Mesenteric fat pad (tissue), 1 donor: ENCODE data around the gene ATRN. TPM values are rescaled to one million over a fixed set of nuclear protein-coding genes. Genes with fewer than 3 reads are reported as not detected.

Source experiments
- DNase-seq: peaks from one replicate; pipeline ENCODE4 v3.0.0-alpha.2; 2020; ENCODE audit warnings: low spot score
- total RNA-seq: library from RNA; stranded (reverse); fragmentation: NEBNext Ultra II Directional; extraction: Animal tissue kit (Norgen Biotek cat#: 25700); gene quantifications from one replicate; pipeline ENCODE4 v1.2.1, GENCODE V29; 2021
- donor health status: DM: yes; HTN: yes; CAD: no.

ATRN gene
- total RNA-seq, 1 donor from 2014 or later = 32.5 TPM

DNA sequence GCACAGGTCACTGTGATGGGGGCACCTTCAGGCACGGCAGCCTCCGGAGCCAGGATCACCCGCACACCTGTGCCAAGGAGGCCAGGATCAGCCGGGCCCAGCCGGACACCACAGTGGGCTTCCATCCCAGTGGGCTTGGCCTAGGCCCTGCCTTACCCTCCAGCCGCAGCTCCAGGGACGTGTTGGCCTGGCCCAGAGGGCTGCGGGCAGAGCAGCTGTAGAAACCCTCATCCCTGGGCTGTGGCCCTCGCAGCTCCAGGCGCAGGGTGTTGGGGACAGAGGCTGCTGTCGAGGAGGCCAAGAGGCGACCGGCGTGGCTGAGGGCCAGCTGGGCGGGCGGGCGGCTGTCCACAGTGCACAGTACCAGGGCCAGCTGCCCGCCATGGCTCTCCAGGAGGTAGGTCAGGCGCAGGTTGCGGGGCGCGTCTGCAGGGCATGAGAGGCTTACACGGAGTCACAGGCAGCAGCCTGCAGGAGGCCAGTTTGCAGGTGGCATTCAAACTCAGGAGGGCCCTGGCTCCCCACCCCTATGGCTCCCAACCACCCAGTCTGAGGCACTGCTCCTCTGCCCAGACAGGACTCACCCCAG lies 222.0 kb downstream of the ATRN start:
- DNase-seq = no peak

DNA sequence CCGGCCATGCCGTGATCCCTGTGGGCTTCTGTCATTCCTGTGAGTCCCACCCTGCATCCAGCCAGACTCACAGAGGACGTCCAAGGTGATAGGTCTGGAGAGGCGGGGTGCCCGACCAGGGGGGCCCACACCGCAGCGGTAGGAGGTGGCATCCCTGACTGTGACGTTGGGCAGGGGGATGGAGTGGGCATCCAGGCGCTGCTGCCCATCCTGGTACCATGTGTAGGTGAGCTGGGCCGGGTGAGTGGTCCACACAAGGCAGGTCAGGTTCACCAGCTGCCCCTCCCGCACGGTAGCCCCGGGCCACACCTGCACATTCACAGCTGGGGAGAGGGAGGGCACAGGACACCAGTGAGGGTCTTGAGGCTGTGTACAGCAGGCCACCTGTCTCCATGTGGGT lies 222.6 kb downstream of the ATRN start:
- no peak for DNase-seq

DNA sequence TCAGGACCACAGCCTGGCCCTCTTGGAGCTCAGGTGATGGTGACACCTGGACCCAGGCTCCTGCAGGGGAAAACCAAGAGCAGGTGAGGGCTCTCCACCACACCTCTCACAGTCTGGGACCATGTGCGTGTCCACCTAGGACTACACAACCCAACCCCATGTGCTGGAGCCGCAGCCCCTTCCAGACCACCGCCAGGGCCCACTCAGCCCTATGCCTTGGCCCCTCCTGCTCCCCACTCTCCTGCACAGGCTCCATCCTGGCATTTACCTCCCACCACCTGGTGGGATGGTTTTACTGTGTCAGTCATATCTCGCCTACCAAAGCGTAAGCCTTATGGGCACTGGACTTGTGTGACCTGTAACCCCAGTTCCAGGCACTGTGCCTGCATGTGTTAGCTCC lies 224.0 kb downstream of the ATRN start:
- DNase-seq = no peak

DNA sequence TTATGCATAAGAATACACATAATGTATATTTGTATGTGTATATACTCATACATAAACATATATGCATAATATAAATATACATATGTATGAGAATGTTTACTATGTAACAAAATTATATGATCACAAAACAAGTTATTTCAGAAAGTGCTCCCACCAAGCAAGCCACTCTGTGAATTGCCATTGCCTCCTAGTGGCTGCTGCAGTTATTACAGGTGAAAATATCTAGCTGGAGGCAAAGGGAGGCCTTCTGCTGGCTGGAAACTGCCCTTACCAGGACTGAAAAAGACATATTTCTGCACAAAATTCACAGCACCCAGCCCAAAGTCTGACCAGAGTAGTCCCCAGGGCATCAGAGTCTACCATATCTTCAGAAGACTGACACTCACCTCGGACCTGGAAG lies 225.4 kb downstream of the ATRN start:
- DNase-seq = no peak

DNA sequence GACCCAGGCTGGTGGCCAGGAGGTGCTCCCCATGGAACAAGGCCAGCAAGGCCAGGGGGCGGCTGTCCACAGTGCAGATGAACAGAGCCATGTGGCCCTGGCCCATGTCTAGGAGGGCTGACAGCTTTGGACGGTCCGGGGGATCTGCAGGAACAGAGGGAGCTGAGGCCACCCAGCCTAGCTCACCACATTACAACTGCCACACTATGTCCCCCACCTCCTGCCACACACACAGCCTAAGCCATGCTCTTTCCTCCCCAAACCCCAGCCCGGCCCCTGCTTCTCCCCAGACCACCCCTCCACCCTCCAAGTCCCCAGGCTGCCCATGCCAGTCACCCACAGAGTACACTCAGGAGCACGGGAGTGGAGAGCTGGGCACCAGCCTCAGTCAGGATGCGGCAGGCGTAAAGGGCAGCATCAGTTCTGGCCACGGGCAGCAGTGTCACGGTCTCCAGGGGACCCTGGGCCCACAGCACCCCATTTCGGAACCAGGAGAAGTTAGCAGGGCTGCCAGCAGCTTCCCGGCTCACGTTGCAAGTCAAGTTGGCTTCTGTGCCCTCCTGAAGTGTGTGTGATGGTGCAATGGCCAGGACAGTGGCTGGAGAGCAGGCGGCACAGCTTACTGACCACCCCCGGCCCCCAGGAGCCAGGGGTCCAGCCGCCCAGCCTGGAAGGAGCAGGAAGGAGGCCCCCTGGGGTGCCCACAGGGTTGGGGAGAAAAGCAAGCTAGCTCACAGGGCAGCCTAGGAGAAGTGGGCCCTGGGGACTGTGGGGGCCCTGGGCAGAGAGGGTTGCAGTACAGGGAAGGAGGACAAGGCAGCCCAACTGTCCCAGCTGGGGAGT lies 226.1 kb downstream of the ATRN start:
- DNase-seq = no peak

DNA sequence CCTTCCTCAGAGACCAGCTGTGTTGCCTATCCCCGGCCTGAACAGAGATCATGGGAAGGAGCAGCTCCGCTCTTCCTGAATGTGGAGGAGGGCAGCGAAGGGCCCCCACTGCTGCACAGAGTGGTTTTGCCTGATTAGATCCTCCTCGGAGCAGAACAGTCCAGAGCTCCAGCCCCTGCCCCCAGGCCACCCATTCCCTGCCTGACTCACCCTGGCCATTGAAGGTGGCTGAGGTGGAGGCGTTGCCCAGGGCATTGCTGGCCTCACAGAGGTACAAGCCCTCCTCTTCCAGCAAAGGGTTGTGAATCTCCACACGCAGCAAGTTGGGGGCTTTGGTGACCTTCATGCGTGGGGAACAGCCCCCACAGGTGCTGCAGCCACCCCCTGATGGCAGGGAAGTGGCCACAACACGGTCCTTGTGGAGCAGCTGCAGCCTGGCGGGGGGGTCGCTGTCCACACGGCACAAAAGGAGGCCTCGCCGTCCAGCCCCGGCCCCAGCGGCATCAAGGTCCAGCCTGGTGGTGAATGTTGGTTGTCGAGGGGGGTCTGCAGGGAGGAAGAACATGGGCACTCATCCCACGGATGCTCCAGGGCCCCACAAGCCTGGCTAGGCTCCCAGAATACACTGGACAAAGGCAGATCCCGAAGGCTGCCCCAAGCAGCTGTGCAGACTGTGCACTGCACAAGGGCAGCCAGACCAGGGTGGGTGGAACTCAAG lies 226.9 kb downstream of the ATRN start:
- no peak for DNase-seq

DNA sequence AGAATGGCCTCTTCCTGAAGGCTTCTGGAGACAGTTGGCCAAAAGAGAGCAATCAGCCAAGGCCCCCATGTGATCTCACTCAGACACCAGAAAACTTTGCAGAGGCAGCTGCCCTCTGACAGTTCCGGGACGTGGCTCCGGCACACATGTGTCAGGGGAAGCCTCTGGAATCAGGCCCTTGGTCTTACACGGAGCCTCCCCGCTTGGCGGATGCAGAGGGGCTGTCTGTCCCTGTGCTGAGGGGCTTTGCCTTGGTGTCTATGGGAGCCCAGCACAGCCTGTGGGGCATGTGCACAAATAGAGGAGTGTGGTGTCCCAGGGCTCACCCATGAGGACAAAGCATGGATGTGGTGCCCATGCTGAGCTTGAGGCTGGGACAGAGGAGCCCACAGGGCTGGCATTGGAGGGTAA lies 227.8 kb downstream of the ATRN start:
- no peak for DNase-seq

DNA sequence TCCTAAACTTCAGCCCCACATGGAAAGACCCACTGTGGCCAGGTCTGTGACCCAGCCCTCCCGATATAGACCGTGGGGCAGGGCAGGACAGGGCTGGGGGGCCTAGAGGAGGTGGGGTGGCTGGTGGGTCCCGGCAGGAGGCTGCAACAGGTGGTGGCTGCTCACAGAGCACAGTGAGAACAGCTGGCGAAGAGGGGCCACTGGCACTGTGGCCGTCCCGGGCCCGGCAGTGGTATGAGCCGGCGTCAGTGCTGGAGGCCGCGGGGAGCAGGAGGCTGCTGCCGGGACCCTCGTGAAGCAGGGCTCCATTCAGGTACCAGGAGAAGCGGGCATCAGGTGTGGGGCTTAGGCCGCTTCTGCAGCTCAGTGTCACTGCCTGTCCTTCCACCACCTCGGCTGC lies 228.2 kb downstream of the ATRN start:
- DNase-seq = no peak

Other genes with a start within 250 kb of the ATRN start
- gene SLC4A11, start 231.8 kb upstream of the ATRN start, total RNA-seq = 1.2 TPM
- 26.1 TPM for gene DNAAF9, start 63.3 kb upstream of the ATRN start, total RNA-seq
- not detected for gene GFRA4, start 192.4 kb downstream of the ATRN start, total RNA-seq
- 30.7 TPM for gene ADAM33, start 211.0 kb downstream of the ATRN start, total RNA-seq
- gene SIGLEC1, start 241.6 kb downstream of the ATRN start, total RNA-seq = 45.1 TPM